NCI-H82 treated with DMSO at 0.1 percent for 48 hours (cell line): ENCODE results near the gene MED29.

Experiments
- DNase-seq: peaks from one replicate; lab custom pipeline; 2025; ENCODE audit not compliant: unreplicated experiment; lab: John Stamatoyannopoulos, UW

The MED29 gene

GRCh38 chr19:39397360-39398296, 6.5 kb downstream of the MED29 start:
- DNase-seq = peak; percentile 38

GRCh38 chr19:39398297-39398864, 7.2 kb downstream of the MED29 start:
- no peak for DNase-seq

- no peak for DNase-seq
Observed at GRCh38 chr19:39399668-39400050, 8.5 kb downstream of the MED29 start.

- no peak for DNase-seq
Observed at GRCh38 chr19:39400061-39400460, 8.9 kb downstream of the MED29 start.

- no peak for DNase-seq
Observed at GRCh38 chr19:39401070-39401548, 9.9 kb downstream of the MED29 start.

GRCh38 chr19:39401549-39402345, 10.6 kb downstream of the MED29 start:
- no peak for DNase-seq

- DNase-seq = no peak
Observed at GRCh38 chr19:39402346-39403300, 11.4 kb downstream of the MED29 start.

GRCh38 chr19:39403331-39404312, 12.4 kb downstream of the MED29 start:
- DNase-seq = peak; percentile 94

GRCh38 chr19:39405261-39405957, 14.2 kb downstream of the MED29 start:
- no peak for DNase-seq

- DNase-seq = no peak
Observed at GRCh38 chr19:39405958-39406655, 14.9 kb downstream of the MED29 start.

- DNase-seq = no peak
Observed at GRCh38 chr19:39406656-39407409, 15.7 kb downstream of the MED29 start, which contains the start of gene ZFP36. Gene ZFP36 (plus strand): TSS chr19:39406847. CDS start chr19:39406905, 58 bp downstream.

GRCh38 chr19:39407410-39407659, 16.2 kb downstream of the MED29 start:
- DNase-seq = no peak

GRCh38 chr19:39407660-39408391, 16.6 kb downstream of the MED29 start:
- no peak for DNase-seq

- no peak for DNase-seq
Observed at GRCh38 chr19:39408392-39409207, 17.4 kb downstream of the MED29 start.

- DNase-seq = no peak
Observed at GRCh38 chr19:39409208-39410016, 18.2 kb downstream of the MED29 start.
